K562 (cell line): ENCODE measurements around the gene AGPAT1. TPM values are rescaled to one million over a fixed set of nuclear protein-coding genes. Genes with fewer than 3 reads are reported as not detected.

Source experiments
- BDP1 ChIP-seq: IDR thresholded peaks from 3 replicates; pipeline ENCODE4 v1.6.1; 2011; ENCODE audit not compliant: insufficient read length, insufficient read depth
- CHD2 ChIP-seq: IDR thresholded peaks from 2 replicates; pipeline ENCODE4 v1.6.1; 2011; ENCODE audit warnings: low read depth, low read length
- KAT7 ChIP-seq: sonication (generic); formaldehyde crosslinking; IDR thresholded peaks from 2 replicates; pipeline ENCODE4 v1.8.0; 2022; ENCODE audit warnings: missing genetic modification reagents, mild to moderate bottlenecking, borderline replicate concordance
- KLF1 ChIP-seq: fragments of 450-650 bp; IDR thresholded peaks from 2 replicates; pipeline ENCODE4 v1.6.1; 2016; ENCODE audit warnings: missing genetic modification characterization, missing compliant biosample characterization
- NFE2 ChIP-seq: IDR thresholded peaks from 2 replicates; pipeline ENCODE4 v1.6.1; 2014; ENCODE audit warnings: antibody characterized with exemption, low read depth
- NR2C2 ChIP-seq, 2 experiments: fragments of 200-800 bp in 1 of 2; sonication (Bioruptor generic) in 1 of 2; sonication (generic) in 1 of 2; formaldehyde crosslinking in 1 of 2; IDR thresholded peaks; 2 replicates each; pipeline versions ENCODE4 v1.6.1 to v1.8.0; 2016 to 2022; ENCODE audit warnings: mild to moderate bottlenecking in 1 of 2, missing compliant biosample characterization in 1 of 2, missing genetic modification characterization in 1 of 2, missing genetic modification reagents in 1 of 2
- ZNF444 ChIP-seq: fragments of 250-450 bp; sonication (Bioruptor Pico); IDR thresholded peaks from 2 replicates; pipeline ENCODE4 v1.4.0; 2020; ENCODE audit warnings: mild to moderate bottlenecking, moderate library complexity
- polyA plus RNA-seq, 8 experiments: library from polyadenylated mRNA; depleted of rRNA in 4 of 8; stranded (reverse) in 5 of 8; unstranded in 3 of 8; fragments of >200 nt; fragmentation: Nextera tagmentation in 2 of 8; fragmentation: Illumina TruSeq in 1 of 8; extraction: Ambion mirVana in 2 of 8; extraction: Trizol in 1 of 8; gene quantifications; 2 replicates each; pipeline versions ENCODE4 v1.2.1 to v1.2.3, GENCODE V29; 2011 to 2014; ENCODE audit warnings: inconsistent platforms in 1 of 8, missing spikeins in 1 of 8
- total RNA-seq, 7 experiments: library from RNA; depleted of rRNA in 6 of 7; stranded (reverse); fragments of >200 nt in 6 of 7; fragmentation: Illumina TruSeq in 2 of 7; extraction: Trizol in 2 of 7; gene quantifications; 2 replicates each; pipeline versions ENCODE4 v1.2.1 to v1.2.3, GENCODE V29; 2011 to 2021; ENCODE audit warnings: low replicate concordance in 1 of 7
- TF ChIP-seq, protein P1 (sequence below): sonication (generic); formaldehyde crosslinking; IDR thresholded peaks from 2 replicates; pipeline ENCODE4 v1.8.0; 2022; ENCODE audit warnings: missing genetic modification reagents, mild to moderate bottlenecking, borderline replicate concordance
- TF ChIP-seq, protein P2 (sequence below): fragments of 450-650 bp; conservative IDR thresholded peaks from 2 replicates; pipeline ENCODE4 v1.6.1; 2016; ENCODE audit warnings: missing genetic modification characterization, low read depth, mild to moderate bottlenecking, missing compliant biosample characterization, moderate library complexity
- TF ChIP-seq, protein P3 (sequence below), 2 experiments: fragments of 450-650 bp; formaldehyde crosslinking in 1 of 2; IDR thresholded peaks; 2 replicates each; pipeline versions ENCODE4 v1.4.0 to v1.6.1; 2014 to 2020; ENCODE audit warnings: mild to moderate bottlenecking in 2 of 2, borderline replicate concordance in 1 of 2, low read depth in 1 of 2
- TF ChIP-seq, protein P4 (sequence below), 2 experiments: fragments of 200-800 bp in 1 of 2; sonication (Bioruptor generic) in 1 of 2; sonication (generic) in 1 of 2; formaldehyde crosslinking in 1 of 2; IDR thresholded peaks in 1 of 2; conservative IDR thresholded peaks in 1 of 2; 2 replicates each; pipeline versions ENCODE4 v1.5.0 to v1.6.1; 2016 to 2020; ENCODE audit warnings: missing compliant biosample characterization in 1 of 2, missing genetic modification characterization in 1 of 2, missing genetic modification reagents in 1 of 2

AGPAT1 gene
- total and polyA plus RNA-seq, 9 of the 15 experiments (the other 6 are each of a cell fraction or from before 2014, with no cell fraction given), result 37.9 to 176 (median 69.4) TPM

DNA sequence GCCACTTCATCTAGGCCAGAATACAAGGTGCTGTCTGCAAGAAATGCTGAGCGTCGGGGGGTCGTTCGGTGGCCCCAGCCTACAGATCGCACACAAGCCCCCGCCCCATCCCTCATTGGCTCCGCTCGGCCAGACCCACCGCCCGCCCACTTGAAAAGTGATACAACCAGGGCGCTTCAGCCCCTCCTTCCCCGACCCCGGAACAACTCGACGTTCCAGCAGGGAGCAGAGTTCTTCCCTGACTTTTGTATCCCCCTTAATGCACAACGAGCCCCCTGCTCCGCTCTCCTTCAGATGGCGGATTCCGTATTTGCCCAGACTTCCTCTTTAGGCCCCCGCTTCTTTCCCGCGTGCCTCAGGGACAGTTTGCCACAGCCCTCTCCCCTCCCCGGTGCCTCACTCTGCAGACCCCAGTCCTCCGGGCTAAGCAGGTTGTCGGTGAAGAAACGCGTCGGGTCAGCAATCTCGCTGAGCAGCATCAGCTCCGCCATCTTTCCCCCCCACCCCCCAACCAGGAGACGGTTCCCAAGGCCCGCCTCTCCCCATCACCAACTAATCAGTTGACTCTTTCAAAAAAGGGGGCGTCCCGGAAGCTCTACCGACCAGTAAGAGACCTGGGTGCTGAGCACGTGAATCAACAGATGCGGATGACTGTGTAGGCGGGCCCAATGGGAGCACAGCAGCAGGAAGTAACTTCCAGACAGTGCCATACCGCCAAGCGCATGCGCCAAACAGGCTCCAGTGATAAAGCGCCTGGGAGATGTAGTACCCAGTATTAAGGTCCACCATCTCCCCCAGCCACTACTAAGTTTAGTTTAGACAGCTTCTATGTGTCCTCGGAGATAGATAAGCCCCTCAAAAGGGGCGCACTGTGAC, 47.9 kb downstream of the AGPAT1 start, which contains the start of gene ATF6B (continued):
- TF ChIP-seq, protein P1, sequence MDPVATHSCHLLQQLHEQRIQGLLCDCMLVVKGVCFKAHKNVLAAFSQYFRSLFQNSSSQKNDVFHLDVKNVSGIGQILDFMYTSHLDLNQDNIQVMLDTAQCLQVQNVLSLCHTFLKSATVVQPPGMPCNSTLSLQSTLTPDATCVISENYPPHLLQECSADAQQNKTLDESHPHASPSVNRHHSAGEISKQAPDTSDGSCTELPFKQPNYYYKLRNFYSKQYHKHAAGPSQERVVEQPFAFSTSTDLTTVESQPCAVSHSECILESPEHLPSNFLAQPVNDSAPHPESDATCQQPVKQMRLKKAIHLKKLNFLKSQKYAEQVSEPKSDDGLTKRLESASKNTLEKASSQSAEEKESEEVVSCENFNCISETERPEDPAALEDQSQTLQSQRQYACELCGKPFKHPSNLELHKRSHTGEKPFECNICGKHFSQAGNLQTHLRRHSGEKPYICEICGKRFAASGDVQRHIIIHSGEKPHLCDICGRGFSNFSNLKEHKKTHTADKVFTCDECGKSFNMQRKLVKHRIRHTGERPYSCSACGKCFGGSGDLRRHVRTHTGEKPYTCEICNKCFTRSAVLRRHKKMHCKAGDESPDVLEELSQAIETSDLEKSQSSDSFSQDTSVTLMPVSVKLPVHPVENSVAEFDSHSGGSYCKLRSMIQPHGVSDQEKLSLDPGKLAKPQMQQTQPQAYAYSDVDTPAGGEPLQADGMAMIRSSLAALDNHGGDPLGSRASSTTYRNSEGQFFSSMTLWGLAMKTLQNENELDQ (CRISPR knock-in tag), result no peak
- TF ChIP-seq BDP1, result no peak
- TF ChIP-seq, protein P2, sequence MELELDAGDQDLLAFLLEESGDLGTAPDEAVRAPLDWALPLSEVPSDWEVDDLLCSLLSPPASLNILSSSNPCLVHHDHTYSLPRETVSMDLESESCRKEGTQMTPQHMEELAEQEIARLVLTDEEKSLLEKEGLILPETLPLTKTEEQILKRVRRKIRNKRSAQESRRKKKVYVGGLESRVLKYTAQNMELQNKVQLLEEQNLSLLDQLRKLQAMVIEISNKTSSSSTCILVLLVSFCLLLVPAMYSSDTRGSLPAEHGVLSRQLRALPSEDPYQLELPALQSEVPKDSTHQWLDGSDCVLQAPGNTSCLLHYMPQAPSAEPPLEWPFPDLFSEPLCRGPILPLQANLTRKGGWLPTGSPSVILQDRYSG, result no peak
- no peak for TF ChIP-seq NR2C2 (CRISPR knock-in tag; IDR thresholded peaks at IDR 0.05)
- peak; percentile 89 for TF ChIP-seq NR2C2 (tag; IDR thresholded peaks at IDR 0.05)
- TF ChIP-seq ZNF444, result no peak
- TF ChIP-seq, protein P3, sequence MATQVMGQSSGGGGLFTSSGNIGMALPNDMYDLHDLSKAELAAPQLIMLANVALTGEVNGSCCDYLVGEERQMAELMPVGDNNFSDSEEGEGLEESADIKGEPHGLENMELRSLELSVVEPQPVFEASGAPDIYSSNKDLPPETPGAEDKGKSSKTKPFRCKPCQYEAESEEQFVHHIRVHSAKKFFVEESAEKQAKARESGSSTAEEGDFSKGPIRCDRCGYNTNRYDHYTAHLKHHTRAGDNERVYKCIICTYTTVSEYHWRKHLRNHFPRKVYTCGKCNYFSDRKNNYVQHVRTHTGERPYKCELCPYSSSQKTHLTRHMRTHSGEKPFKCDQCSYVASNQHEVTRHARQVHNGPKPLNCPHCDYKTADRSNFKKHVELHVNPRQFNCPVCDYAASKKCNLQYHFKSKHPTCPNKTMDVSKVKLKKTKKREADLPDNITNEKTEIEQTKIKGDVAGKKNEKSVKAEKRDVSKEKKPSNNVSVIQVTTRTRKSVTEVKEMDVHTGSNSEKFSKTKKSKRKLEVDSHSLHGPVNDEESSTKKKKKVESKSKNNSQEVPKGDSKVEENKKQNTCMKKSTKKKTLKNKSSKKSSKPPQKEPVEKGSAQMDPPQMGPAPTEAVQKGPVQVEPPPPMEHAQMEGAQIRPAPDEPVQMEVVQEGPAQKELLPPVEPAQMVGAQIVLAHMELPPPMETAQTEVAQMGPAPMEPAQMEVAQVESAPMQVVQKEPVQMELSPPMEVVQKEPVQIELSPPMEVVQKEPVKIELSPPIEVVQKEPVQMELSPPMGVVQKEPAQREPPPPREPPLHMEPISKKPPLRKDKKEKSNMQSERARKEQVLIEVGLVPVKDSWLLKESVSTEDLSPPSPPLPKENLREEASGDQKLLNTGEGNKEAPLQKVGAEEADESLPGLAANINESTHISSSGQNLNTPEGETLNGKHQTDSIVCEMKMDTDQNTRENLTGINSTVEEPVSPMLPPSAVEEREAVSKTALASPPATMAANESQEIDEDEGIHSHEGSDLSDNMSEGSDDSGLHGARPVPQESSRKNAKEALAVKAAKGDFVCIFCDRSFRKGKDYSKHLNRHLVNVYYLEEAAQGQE (IDR thresholded peaks at IDR 0.05; ENCODE audit: borderline replicate concordance), result peak; percentile 56
- TF ChIP-seq, protein P3 (CRISPR knock-in tag; IDR thresholded peaks at IDR 0.05; ENCODE audit: low read depth), result 0 out of 2 replicates have a peak, but pooled peaks have one; percentile 20
- TF ChIP-seq KAT7 (CRISPR knock-in tag), result peak; percentile 86; the same call in 1 of the 2 replicates
- no peak for TF ChIP-seq NFE2
- TF ChIP-seq CHD2, result no peak; the same call in 1 of the 2 replicates
- TF ChIP-seq KLF1 (tag), result no peak
- TF ChIP-seq, protein P4, sequence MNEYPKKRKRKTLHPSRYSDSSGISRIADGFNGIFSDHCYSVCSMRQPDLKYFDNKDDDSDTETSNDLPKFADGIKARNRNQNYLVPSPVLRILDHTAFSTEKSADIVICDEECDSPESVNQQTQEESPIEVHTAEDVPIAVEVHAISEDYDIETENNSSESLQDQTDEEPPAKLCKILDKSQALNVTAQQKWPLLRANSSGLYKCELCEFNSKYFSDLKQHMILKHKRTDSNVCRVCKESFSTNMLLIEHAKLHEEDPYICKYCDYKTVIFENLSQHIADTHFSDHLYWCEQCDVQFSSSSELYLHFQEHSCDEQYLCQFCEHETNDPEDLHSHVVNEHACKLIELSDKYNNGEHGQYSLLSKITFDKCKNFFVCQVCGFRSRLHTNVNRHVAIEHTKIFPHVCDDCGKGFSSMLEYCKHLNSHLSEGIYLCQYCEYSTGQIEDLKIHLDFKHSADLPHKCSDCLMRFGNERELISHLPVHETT (CRISPR knock-in tag; conservative IDR thresholded peaks at IDR 0.05 in 1 of 2, IDR thresholded peaks at IDR 0.05 in 1 of 2), result peak in 1 of 2 experiments; percentile 63; a peak in 1 of 4 replicates
